Stimulated activated CD8-positive, alpha-beta memory T cell treated with anti-CD3 and anti-CD28 coated beads, Interleukin-7, amount 100 ng/mL, for 1 hour (primary cell): Measurements from ENCODE around the gene MGAT5.

Experiments used
- DNase-seq, 2 donors: peaks; one replicate each; pipeline ENCODE4 v3.0.0-alpha.2; 2020; ENCODE audit warnings: low read depth in 2 of 2

MGAT5 gene

DNA sequence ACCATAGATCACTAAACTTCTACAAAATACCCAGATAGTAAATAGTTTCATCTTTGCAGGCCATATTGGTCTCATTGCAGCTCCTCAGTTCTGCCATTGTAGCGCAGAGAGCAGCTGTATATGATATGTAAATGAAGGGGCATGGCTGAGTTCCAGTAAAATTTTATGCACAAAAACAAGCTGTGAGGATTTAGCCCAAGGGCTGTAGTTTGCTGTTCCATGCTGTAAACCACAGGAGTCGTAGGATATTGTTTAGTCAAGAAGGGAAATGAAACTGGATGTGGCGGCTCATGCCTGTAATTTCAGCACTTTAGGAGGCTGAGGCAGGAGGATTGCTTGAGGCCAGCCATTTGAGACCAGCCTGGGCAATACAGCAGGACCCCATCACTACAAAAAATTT is 83.0 kb downstream of the MGAT5 start:
- no peak for DNase-seq

DNA sequence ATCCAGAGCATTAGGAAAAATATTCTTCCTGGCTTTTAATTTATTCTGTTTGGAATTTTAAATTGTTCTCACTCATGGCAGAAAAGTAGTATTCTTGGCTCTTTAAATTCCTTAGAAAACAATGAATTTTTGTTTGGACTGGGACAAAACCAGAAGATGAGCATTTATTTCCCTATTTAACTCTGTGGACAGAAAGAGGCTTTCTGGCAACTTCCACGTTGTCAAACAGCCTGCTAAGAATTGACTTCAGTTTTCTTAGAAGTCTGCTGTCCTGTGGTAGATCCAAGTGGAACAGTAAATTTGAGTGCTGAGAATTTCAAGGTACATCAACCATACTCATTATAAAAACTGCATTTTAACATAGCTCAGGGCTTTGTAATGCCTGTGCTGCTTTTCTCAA is 83.8 kb downstream of the MGAT5 start:
- DNase-seq = no peak

DNA sequence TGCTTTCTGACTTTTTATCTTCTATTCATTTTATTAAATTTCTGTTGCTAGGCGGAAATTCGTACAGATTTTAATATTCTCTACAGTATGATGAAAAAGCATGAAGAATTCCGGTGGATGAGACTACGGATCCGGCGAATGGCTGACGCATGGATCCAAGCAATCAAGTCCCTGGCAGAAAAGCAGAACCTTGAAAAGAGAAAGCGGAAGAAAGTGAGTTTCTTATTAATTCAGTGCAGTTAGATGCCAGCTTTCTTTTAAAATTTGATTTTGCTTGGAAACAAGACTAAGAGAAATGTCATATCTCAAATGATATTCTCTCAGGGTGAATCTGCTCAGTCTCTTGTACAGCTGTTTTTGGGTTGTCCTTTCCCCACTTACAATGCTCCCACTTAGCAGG is 84.3 kb downstream of the MGAT5 start:
- no peak for DNase-seq

DNA sequence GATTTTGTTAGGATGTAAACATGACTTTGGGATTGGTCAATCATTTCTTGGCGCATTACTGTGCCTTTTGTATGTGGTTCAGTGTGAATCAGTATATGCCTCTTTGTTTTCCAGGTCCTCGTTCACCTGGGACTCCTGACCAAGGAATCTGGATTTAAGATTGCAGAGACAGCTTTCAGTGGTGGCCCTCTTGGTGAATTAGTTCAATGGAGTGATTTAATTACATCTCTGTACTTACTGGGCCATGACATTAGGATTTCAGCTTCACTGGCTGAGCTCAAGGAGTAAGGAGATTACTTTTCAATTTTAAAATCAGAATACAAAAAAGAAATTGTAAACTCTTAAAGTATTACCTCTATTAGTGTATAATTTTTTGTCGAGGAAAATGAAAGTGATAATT is 87.6 kb downstream of the MGAT5 start:
- DNase-seq = no peak

DNA sequence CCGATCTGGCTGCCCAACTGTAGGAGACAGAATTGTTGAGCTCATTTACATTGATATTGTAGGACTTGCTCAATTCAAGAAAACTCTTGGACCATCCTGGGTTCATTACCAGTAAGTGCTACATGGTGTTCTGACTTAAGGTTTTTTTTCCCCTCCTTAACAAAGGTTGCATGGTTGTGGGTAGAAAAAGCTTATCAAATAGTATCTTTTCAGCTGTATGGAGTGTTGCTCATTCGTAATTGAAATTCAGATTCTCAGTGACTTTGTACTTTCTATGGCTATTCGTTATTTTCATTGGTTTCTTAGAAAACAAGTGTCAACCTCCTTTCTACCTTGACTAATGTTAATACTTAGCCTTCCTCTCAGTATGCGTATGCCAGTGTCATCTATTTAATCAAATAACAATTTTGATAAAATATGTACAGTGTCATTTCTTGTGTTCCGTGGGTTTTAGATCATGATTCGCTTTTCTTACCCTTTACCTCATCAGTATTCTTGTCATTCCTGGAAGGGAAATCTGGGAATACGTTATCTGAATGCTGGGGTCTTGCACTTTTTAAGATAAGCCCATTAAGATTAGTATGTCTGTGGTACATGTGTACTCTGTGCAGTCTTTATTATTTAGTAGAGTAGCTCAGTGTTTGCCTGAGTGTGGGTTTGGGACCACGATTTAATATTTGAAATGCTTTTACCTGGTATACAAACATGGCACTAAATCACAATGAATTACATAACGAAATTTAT is 91.3 kb downstream of the MGAT5 start:
- no peak for DNase-seq

GRCh38 chr2:134346141-134346540 is 92.3 kb downstream of the MGAT5 start:
- DNase-seq = no peak

- no peak for DNase-seq
Observed at GRCh38 chr2:134347756-134348155, 93.9 kb downstream of the MGAT5 start.

DNA sequence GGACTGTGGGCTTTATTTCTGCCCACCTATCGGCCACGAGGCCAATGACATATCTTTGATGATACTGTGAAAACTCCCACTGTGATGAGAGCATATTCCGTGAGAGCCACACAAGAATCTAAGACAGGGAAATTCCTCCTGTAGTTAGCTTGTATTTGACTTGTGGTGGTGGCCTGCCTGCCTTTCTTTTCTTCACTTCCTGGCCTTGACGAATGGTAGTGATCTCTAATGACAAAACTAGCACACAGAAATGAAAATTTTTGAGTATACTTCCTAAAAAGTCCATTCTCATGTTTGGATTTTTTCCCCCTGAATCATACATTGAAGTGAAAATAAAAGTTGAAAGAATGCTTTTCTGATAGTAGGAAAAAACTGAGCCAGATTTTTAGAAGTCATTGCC is 94.4 kb downstream of the MGAT5 start:
- DNase-seq = no peak

- DNase-seq = no peak
Observed at GRCh38 chr2:134348760-134349159, 94.9 kb downstream of the MGAT5 start.

- DNase-seq = no peak
Observed at GRCh38 chr2:134351016-134351415, 97.1 kb downstream of the MGAT5 start.

- DNase-seq = no peak
Observed at GRCh38 chr2:134351899-134352298, 98.0 kb downstream of the MGAT5 start.

DNA sequence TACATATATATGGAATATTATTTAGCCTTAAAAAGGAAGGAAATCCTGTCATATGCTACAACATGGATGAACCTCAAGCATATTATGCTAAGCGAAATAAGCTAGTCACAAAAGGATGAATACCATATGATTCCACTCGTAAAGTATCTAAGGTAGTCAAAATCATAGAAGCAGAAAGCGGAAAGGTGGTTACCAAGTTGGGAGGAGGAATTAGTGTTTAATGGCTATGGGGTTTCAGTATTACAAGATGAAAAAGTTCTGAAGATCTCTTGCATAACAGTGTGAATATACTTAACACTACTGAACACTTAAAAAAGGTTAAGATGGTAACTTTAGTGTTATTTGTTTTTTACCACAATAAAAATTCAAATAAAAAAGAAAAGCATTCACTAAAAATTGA is 99.0 kb downstream of the MGAT5 start:
- no peak for DNase-seq

DNA sequence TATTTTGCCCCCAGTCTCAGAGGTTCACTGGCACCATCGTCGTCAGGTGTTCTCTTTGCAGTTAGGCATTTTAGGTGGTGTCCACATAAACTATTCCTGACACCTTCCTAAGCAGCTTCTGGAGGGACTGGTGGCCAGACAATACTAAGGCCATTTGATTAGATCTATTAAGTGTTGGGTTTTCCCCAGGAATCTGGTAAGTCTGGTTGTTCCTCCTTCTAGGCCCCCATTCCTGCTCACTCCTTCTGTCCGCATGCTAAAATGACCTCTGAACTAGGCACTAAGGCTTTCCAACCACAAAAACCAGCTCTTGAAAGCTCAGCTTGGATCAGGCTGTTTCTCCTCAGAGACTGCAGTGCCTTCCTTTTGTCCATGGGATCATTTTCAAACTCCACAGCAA is 100.7 kb downstream of the MGAT5 start:
- DNase-seq = no peak

DNA sequence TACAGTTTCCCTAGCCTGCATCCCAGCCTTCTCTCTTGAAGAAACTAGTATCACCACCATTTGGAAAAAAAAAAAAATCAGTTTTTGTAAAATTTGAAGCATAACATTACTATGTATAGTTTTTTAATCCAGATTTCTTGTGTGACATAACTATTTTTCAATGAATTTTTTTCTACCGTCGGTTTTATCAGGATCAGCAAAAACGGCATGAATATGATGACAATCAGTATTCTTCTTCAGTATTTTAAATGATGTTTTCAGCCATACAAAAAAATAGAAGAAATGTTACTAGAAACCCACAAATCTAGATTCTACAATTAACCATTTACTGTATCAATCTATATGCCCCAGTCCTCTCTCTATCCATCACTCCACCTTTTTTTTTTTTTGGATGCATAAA is 103.9 kb downstream of the MGAT5 start:
- DNase-seq = no peak

GRCh38 chr2:134359367-134360081 is 105.7 kb downstream of the MGAT5 start:
- DNase-seq = no peak

GRCh38 chr2:134360745-134361487 is 107.0 kb downstream of the MGAT5 start:
- no peak for DNase-seq

DNA sequence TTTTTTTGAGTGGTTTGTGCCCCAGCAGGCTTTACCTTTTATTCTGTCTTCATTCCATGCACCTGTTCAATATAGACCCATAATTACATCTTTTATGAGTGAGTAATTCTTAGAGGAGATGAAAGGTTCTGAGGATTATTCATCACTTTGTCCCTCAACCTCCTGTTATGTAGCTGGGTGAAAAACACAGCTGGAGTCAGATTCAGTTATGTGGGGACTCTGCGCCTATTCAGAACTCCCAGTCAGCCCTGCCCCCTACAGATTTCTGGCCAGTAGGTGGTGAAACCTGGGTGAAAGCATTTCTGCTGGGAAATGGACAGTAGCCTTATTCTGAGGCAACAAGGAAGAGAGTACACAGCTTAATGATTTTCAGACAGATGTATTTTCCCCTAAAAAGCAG is 107.8 kb downstream of the MGAT5 start:
- DNase-seq = no peak

GRCh38 chr2:134362152-134362668 is 108.3 kb downstream of the MGAT5 start:
- DNase-seq = no peak

DNA sequence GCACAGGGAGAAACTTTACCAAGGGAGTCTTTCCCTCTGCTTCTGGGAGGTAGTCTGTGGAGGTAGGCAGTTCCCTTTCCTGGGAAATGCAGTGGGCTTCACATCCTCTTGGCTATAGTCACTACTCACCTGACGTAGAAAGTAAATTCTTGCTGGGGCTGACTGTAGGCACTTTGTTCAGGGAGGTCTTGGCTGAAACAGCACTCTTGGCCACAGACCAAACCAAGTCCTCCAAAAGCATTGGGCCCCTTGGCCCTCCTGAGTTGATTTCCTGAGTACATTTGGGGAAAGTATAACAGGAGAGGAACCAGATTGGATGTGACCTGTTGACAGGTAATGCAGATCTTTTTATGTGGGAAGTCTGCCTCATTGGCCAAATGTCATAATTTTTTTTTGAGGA is 108.9 kb downstream of the MGAT5 start:
- DNase-seq = no peak

DNA sequence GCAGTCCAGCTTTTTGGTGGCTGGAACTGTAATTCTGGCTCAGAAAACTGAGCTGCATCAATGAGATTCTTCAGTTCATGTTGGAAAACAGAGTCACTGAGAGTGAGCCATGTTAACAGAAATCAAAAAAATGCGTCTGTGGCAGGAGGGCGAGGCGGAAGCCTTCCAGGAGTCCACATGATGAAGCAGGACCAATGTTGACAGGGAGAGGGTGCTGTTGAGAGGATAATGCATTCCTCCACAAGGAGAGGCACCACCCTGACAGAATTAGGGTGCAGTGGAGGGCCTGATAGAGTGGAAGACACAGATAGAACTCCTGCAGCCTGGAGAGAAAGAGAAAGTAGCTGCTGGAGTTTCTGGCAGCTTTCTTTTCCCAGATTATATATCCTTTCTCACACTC is 111.5 kb downstream of the MGAT5 start:
- DNase-seq = no peak

DNA sequence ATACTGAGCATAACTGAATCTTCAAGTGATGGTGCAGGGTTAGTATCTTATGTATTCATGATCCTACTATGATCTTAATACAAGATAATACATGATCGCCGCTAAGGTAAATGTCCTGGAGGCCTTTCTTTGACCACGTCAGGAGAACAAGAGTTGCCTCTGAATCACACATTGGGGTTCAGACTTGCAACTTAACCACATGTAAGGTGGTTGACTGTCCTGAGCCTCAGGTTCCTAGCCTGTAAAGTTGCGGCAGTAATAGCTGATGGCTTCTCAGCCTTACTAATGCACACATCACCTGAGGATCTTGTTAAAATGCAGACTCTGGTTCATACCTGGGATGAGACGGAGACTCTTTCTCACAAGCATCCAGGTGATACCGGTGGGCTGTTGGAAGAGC is 112.5 kb downstream of the MGAT5 start:
- DNase-seq = no peak

DNA sequence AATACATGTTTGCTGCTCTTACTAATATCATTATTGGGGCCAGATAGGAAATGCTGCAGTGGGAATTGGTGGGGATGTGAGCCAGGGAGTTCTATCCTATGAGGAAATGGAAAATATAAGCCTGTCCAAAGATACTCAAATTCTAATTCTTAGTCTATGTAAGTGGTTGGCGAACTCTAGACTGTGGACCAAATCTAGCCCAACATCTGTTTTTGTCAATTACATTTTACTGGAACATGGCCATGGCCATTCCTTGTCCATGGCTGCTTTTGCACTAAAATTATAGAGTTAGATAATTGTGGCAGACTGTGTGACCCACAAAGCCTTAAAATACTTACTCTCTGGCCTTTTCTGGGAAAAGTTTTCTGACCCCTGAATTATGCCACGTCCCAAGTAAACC is 113.3 kb downstream of the MGAT5 start:
- DNase-seq = no peak
